K562 (cell line): Measurements from ENCODE around the gene FAM43B. TPM values are rescaled to one million over a fixed set of nuclear protein-coding genes. Genes with fewer than 3 reads are reported as not detected.
"Not testable (repeated sequence)": the region's sequence is repeated elsewhere in the genome, so short reads cannot be mapped to it uniquely, and the experiment has no call there.

Source experiments
- ATAC-seq: fragments of 200-7000 bp; cut with Tn5 transposase; 3 replicates; pipeline ENCODE4 v1.9.1; 2020; ENCODE audit warnings: moderate library complexity
- BruUV-seq: library from RNA; stranded (reverse); fragments of 400-500 nt; replicated peaks from 2 replicates; lab custom pipeline; 2021; lab: Mats Ljungman, UMichigan
- CTCF ChIA-PET: fragments of 300-600 bp; formaldehyde crosslinking; extraction: SDS; loops from one replicate; lab custom pipeline; 2021; ENCODE audit warnings: low intra/inter-chr PET ratio; lab: Yijun Ruan, JAX
- POLR2A ChIA-PET: fragments of 300-600, 350-650 bp; sonication (Branson Sonifier 250); formaldehyde crosslinking; extraction: SDS; loops from one replicate; lab custom pipeline; 2021; ENCODE audit warnings: antibody characterized with exemption, inconsistent platforms; lab: Yijun Ruan, JAX
- DNase-seq, 4 experiments: peaks; one replicate each; pipeline versions ENCODE4 v3.0.0 to v3.0.0-alpha.2; 2011 to 2018; ENCODE audit warnings: low spot score in 3 of 4, mixed read lengths in 3 of 4; ENCODE audit errors: extremely low read depth in 1 of 4
- FAIRE-seq: peaks from 2 replicates; lab custom pipeline; 2011; peaks lifted over from hg19 to GRCh38; lab: Jason Lieb, UNC
- H2AFZ ChIP-seq: 2 replicates; pipeline ENCODE4 v1.6.0; 2011; ENCODE audit warnings: low read depth, low read length, control low read depth, inconsistent platforms
- H3K27ac ChIP-seq: fragments of 200-600 bp; 3 replicates; pipeline ENCODE4 v1.8.0; 2011; ENCODE audit warnings: low read depth, mild to moderate bottlenecking, control low read depth, inconsistent platforms, low read length, moderate library complexity, mixed read lengths; ENCODE audit errors: extremely low read depth
- H3K27me3 ChIP-seq, 2 experiments: fragments of 300-600 bp in 1 of 2; 2 replicates in 1 of 2; 3 replicates in 1 of 2; pipeline versions ENCODE4 v1.6.0 to v1.8.0; 2011; ENCODE audit warnings: inconsistent platforms in 2 of 2, low read length in 2 of 2, mild to moderate bottlenecking in 1 of 2, mixed read lengths in 1 of 2, moderate library complexity in 1 of 2; ENCODE audit not compliant: control insufficient read depth in 2 of 2, insufficient read depth in 2 of 2
- H3K36me3 ChIP-seq: fragments of 300-600 bp; 3 replicates; pipeline ENCODE4 v1.8.0; 2011; ENCODE audit warnings: mild to moderate bottlenecking, low read length, inconsistent platforms; ENCODE audit not compliant: control insufficient read depth, insufficient read depth
- H3K4me1 ChIP-seq, 2 experiments: fragments of 200-600 bp in 1 of 2; replicated peaks in 1 of 2; 2 replicates in 1 of 2; 3 replicates in 1 of 2; pipeline versions ENCODE4 v1.5.1 to v1.8.0; 2011; ENCODE audit warnings: inconsistent platforms in 2 of 2, low read length in 2 of 2, mild to moderate bottlenecking in 1 of 2, mixed read lengths in 1 of 2, moderate library complexity in 1 of 2; ENCODE audit not compliant: control insufficient read depth in 2 of 2, insufficient read depth in 2 of 2
- H3K4me2 ChIP-seq: 2 replicates; pipeline ENCODE4 v1.6.1; 2011; ENCODE audit warnings: low read length, control low read depth, inconsistent platforms, mixed read lengths; ENCODE audit not compliant: insufficient read depth
- H3K4me3 ChIP-seq: fragments of 200-600 bp; sonication (generic), shearing (Covaris generic); 2 replicates; pipeline ENCODE4 v1.5.1; 2016; ENCODE audit warnings: control low read depth, inconsistent platforms
- H3K79me2 ChIP-seq: fragments of 200-600 bp; 3 replicates; pipeline ENCODE4 v1.8.0; 2011; ENCODE audit warnings: low read length, inconsistent platforms; ENCODE audit not compliant: control insufficient read depth, insufficient read depth
- H3K9ac ChIP-seq, 2 experiments: 2 replicates each; pipeline versions ENCODE4 v1.6.0 to v1.6.1; 2011; ENCODE audit warnings: low read depth in 2 of 2, low read length in 2 of 2, control low read depth in 1 of 2, inconsistent platforms in 1 of 2, mild to moderate bottlenecking in 1 of 2, mixed read lengths in 1 of 2; ENCODE audit not compliant: insufficient read depth in 1 of 2
- H3K9me1 ChIP-seq: one replicate; pipeline ENCODE4 v1.6.0; 2011; ENCODE audit warnings: inconsistent platforms, mild to moderate bottlenecking, low read length, moderate library complexity; ENCODE audit not compliant: control insufficient read depth, insufficient read depth
- H3K9me3 ChIP-seq: replicated peaks from 2 replicates; pipeline ENCODE4 v1.5.1; 2011; ENCODE audit warnings: low read depth, low read length, inconsistent platforms; ENCODE audit not compliant: control insufficient read depth, insufficient read depth
- H4K20me1 ChIP-seq: replicated peaks from 2 replicates; pipeline ENCODE4 v1.6.1; 2011; ENCODE audit warnings: low read length, inconsistent platforms, mixed read lengths; ENCODE audit not compliant: control insufficient read depth, insufficient read depth
- BCL6 ChIP-seq: fragments of 250-450 bp; sonication (Bioruptor Pico); IDR thresholded peaks from 2 replicates; pipeline ENCODE4 v1.4.0; 2020
- C11orf30 ChIP-seq: fragments of 450-650 bp; IDR thresholded peaks from 2 replicates; pipeline ENCODE4 v1.6.1; 2016; ENCODE audit warnings: low read depth, mild to moderate bottlenecking
- ELF1 ChIP-seq: fragments of 200-800 bp; sonication (Bioruptor generic); IDR thresholded peaks from 2 replicates; pipeline ENCODE4 v1.6.1; 2016; ENCODE audit warnings: missing genetic modification characterization, missing compliant biosample characterization
- ELF2 ChIP-seq: fragments of 250-450 bp; sonication (Bioruptor Pico); IDR thresholded peaks from 2 replicates; pipeline ENCODE4 v1.5.0; 2021; ENCODE audit warnings: mild to moderate bottlenecking
- L3MBTL2 ChIP-seq: fragments of 450-650 bp; IDR thresholded peaks from 2 replicates; pipeline ENCODE4 v1.6.1; 2016; ENCODE audit warnings: mild to moderate bottlenecking, moderate library complexity
- LCOR ChIP-seq: sonication (generic); formaldehyde crosslinking; IDR thresholded peaks from 2 replicates; pipeline ENCODE4 v1.8.0; 2022; ENCODE audit warnings: mild to moderate bottlenecking, missing genetic modification reagents
- SMAD3 ChIP-seq: fragments of 450-650 bp; formaldehyde crosslinking; conservative IDR thresholded peaks from 2 replicates; pipeline ENCODE4 v1.4.0; 2020; ENCODE audit warnings: mild to moderate bottlenecking
- TCF3 ChIP-seq: sonication (generic); formaldehyde crosslinking; IDR thresholded peaks from 2 replicates; pipeline ENCODE4 v1.4.0; 2020; ENCODE audit warnings: mild to moderate bottlenecking, missing genetic modification reagents
- ZBTB17 ChIP-seq: fragments of 450-650 bp; formaldehyde crosslinking; IDR thresholded peaks from 2 replicates; pipeline ENCODE4 v1.4.0; 2020; ENCODE audit warnings: mild to moderate bottlenecking
- ZKSCAN3 ChIP-seq: fragments of 250-450 bp; sonication (Bioruptor Pico); IDR thresholded peaks from 2 replicates; pipeline ENCODE4 v1.4.0; 2020
- ZNF165 ChIP-seq: fragments of 250-450 bp; sonication (Bioruptor Pico); IDR thresholded peaks from 2 replicates; pipeline ENCODE4 v1.4.0; 2020; ENCODE audit warnings: borderline replicate concordance
- ZNF41 ChIP-seq: fragments of 250-450 bp; sonication (Bioruptor Pico); conservative IDR thresholded peaks from 2 replicates; pipeline ENCODE4 v1.4.0; 2020; ENCODE audit warnings: mild to moderate bottlenecking
- ZNF76 ChIP-seq: fragments of 250-450 bp; sonication (Bioruptor Pico); IDR thresholded peaks from 2 replicates; pipeline ENCODE4 v1.4.0; 2020; ENCODE audit warnings: mild to moderate bottlenecking, moderate library complexity, borderline replicate concordance
- ZNF766 ChIP-seq: fragments of 200-800 bp; sonication (Bioruptor generic); conservative IDR thresholded peaks from 2 replicates; pipeline ENCODE4 v1.6.1; 2016; ENCODE audit warnings: missing genetic modification characterization, missing compliant biosample characterization
- WGBS: fragments of 100-300 bp; shearing (Covaris generic); methylation state at CpG from one replicate; pipeline ENCODE4 v1.1.6; 2016; ENCODE audit warnings: low coverage, mixed read lengths; ENCODE audit not compliant: insufficient coverage; ENCODE audit errors: missing lambda C conversion rate; 5-methylcytosine and 5-hydroxymethylcytosine counted together
- in situ Hi-C: fragments of 300-500 bp; cut with MboI; formaldehyde crosslinking; loops from 4 replicates; pipeline ENCODE4 v1.15.0; 2018; ENCODE audit warnings: inconsistent platforms, mixed read lengths
- intact Hi-C: fragments of 100-400 bp; cut with micrococcal nuclease; formaldehyde crosslinking; loops from 2 replicates; pipeline ENCODE4 v1.14.2; 2022
- polyA plus RNA-seq, 8 experiments: library from polyadenylated mRNA; depleted of rRNA in 4 of 8; stranded (reverse) in 5 of 8; unstranded in 3 of 8; fragments of >200 nt; fragmentation: Nextera tagmentation in 2 of 8; fragmentation: Illumina TruSeq in 1 of 8; extraction: Ambion mirVana in 2 of 8; extraction: Trizol in 1 of 8; gene quantifications; 2 replicates each; pipeline versions ENCODE4 v1.2.1 to v1.2.3, GENCODE V29; 2011 to 2014; ENCODE audit warnings: inconsistent platforms in 1 of 8, missing spikeins in 1 of 8
- total RNA-seq, 7 experiments: library from RNA; depleted of rRNA in 6 of 7; stranded (reverse); fragments of >200 nt in 6 of 7; fragmentation: Illumina TruSeq in 2 of 7; extraction: Trizol in 2 of 7; gene quantifications; 2 replicates each; pipeline versions ENCODE4 v1.2.1 to v1.2.3, GENCODE V29; 2011 to 2021; ENCODE audit warnings: low replicate concordance in 1 of 7
- TF ChIP-seq, protein P1 (sequence below), 2 experiments: fragments of 200-800 bp in 1 of 2; sonication (Bioruptor generic) in 1 of 2; sonication (generic) in 1 of 2; formaldehyde crosslinking in 1 of 2; IDR thresholded peaks in 1 of 2; conservative IDR thresholded peaks in 1 of 2; 2 replicates each; pipeline versions ENCODE4 v1.5.0 to v1.6.1; 2016 to 2020; ENCODE audit warnings: missing compliant biosample characterization in 1 of 2, missing genetic modification characterization in 1 of 2, missing genetic modification reagents in 1 of 2
- TF ChIP-seq, protein P2 (sequence below): fragments of 250-450 bp; sonication (Bioruptor Pico); IDR thresholded peaks from 2 replicates; pipeline ENCODE4 v1.5.0; 2022; ENCODE audit warnings: mild to moderate bottlenecking
- TF ChIP-seq, protein P3 (sequence below): sonication (generic); formaldehyde crosslinking; IDR thresholded peaks from 2 replicates; pipeline ENCODE4 v1.8.0; 2022; ENCODE audit warnings: missing genetic modification reagents, mild to moderate bottlenecking, moderate library complexity, borderline replicate concordance

The FAM43B gene
- total and polyA plus RNA-seq, 9 of the 15 experiments (the other 6 are each of a cell fraction or from before 2014, with no cell fraction given) = not detected

DNA sequence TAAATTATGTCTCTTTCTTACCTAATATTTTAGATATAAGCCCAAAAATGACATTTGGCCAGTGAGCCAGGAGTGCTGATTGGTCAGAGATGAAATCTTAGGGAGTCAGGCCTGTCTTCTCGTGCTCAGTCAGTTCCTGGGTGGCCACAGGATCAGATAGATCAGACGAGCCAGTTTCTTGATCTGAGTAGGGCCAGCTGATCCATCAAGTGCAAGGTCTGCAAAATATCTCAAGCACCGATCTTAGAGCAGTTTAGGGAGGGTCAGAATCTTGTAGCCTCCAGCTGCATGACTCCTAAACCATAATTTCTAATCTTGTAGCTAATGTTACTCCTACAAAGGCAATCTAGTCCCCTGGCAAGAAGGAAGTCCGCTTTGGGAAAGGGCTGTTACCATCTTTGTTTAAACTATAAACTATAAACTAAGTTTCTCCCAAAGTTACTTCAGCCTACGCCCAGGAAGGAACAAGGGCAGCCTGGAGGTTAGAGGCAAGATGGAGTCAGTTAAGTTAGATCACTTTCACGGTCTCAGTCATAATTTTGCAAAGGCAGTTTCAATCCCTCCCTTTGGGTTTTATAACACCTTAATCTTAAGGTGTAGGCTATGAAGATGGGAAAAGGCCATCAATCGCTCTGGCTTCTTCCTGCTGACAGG lies 32.6 kb upstream of the FAM43B start:
- H3K4me1 ChIP-seq, BruUV-seq, H3K4me2 ChIP-seq, FAIRE-seq, H3K27ac ChIP-seq, H3K9me3 ChIP-seq, H4K20me1 ChIP-seq, in situ Hi-C loops, H3K9me1 ChIP-seq, H3K36me3 ChIP-seq, H3K79me2 ChIP-seq, H3K4me3 ChIP-seq, H3K9ac ChIP-seq: not testable (repeated sequence)
- CTCF ChIA-PET = interaction anchor here (0.6 to 1.6 kb wide), 3 partner anchors 144 to 599 kb away, joined by 3 read pairs; no protein-coding TSS in a partner anchor
- POLR2A ChIA-PET = interaction anchor here (0.7 to 1.3 kb wide), 3 partner anchors 94 to 655 kb away, joined by 3 read pairs; no protein-coding TSS in a partner anchor
- Histone ChIP-seq H2AFZ (peak overlapping the region; percentile 25; the same call in 1 of the 2 replicates), H3K27me3 (peaks cover 12 to 15% of the 10 kb centered on the region in 2 experiments)
- 3% methylated on average over 7 of the region's 7 CpGs for WGBS
- ATAC-seq (peak; percentile 52; the same call in 2 of the 3 replicates), DNase-seq (peak in 1 of 4 experiments; percentile 41)
- intact Hi-C loops = loop anchor here (10.0 kb wide), 1 partner anchor 465 kb away; no protein-coding TSS in a partner anchor
- TF ChIP-seq, protein P1, sequence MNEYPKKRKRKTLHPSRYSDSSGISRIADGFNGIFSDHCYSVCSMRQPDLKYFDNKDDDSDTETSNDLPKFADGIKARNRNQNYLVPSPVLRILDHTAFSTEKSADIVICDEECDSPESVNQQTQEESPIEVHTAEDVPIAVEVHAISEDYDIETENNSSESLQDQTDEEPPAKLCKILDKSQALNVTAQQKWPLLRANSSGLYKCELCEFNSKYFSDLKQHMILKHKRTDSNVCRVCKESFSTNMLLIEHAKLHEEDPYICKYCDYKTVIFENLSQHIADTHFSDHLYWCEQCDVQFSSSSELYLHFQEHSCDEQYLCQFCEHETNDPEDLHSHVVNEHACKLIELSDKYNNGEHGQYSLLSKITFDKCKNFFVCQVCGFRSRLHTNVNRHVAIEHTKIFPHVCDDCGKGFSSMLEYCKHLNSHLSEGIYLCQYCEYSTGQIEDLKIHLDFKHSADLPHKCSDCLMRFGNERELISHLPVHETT (CRISPR knock-in tag; conservative IDR thresholded peaks at IDR 0.05 in 1 of 2, IDR thresholded peaks at IDR 0.05 in 1 of 2) = peak in 1 of 2 experiments; percentile 71; a peak in 1 of 4 replicates
- TF ChIP-seq, protein P2, sequence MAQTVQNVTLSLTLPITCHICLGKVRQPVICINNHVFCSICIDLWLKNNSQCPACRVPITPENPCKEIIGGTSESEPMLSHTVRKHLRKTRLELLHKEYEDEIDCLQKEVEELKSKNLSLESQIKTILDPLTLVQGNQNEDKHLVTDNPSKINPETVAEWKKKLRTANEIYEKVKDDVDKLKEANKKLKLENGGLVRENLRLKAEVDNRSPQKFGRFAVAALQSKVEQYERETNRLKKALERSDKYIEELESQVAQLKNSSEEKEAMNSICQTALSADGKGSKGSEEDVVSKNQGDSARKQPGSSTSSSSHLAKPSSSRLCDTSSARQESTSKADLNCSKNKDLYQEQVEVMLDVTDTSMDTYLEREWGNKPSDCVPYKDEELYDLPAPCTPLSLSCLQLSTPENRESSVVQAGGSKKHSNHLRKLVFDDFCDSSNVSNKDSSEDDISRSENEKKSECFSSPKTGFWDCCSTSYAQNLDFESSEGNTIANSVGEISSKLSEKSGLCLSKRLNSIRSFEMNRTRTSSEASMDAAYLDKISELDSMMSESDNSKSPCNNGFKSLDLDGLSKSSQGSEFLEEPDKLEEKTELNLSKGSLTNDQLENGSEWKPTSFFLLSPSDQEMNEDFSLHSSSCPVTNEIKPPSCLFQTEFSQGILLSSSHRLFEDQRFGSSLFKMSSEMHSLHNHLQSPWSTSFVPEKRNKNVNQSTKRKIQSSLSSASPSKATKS (CRISPR knock-in tag) = peak; percentile 79; the same call in 1 of the 2 replicates
- TF ChIP-seq BCL6 (CRISPR knock-in tag) = peak; percentile 66; the same call in 1 of the 2 replicates
- TF ChIP-seq ZBTB17 (CRISPR knock-in tag) = peak; percentile 85; the same call in 1 of the 2 replicates
- peak; percentile 32; the same call in 1 of the 2 replicates for TF ChIP-seq C11orf30
- TF ChIP-seq ZNF165 = peak; percentile 94
- TF ChIP-seq, protein P3, sequence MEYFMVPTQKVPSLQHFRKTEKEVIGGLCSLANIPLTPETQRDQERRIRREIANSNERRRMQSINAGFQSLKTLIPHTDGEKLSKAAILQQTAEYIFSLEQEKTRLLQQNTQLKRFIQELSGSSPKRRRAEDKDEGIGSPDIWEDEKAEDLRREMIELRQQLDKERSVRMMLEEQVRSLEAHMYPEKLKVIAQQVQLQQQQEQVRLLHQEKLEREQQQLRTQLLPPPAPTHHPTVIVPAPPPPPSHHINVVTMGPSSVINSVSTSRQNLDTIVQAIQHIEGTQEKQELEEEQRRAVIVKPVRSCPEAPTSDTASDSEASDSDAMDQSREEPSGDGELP (CRISPR knock-in tag) = peak; percentile 77; the same call in 1 of the 2 replicates
- peak; percentile 81; the same call in 1 of the 2 replicates for TF ChIP-seq ZNF76 (CRISPR knock-in tag)
- TF ChIP-seq ZKSCAN3 (CRISPR knock-in tag) = peak; percentile 37; the same call in 1 of the 2 replicates
- peak; percentile 81 for TF ChIP-seq ZNF41 (CRISPR knock-in tag)
- TF ChIP-seq ELF2 (CRISPR knock-in tag) = 0 out of 2 replicates have a peak, but pooled peaks have one; percentile 21
- peak; percentile 87 for TF ChIP-seq ZNF766 (CRISPR knock-in tag)
- TF ChIP-seq TCF3 = peak; percentile 35; the same call in 1 of the 2 replicates
- peak; percentile 16; the same call in 1 of the 2 replicates for TF ChIP-seq ELF1
- peak; percentile 34; the same call in 1 of the 2 replicates for TF ChIP-seq LCOR (CRISPR knock-in tag)
- TF ChIP-seq L3MBTL2 = 0 out of 2 replicates have a peak, but pooled peaks have one; percentile 47
- 0 out of 2 replicates have a peak, but pooled peaks have one; percentile 69 for TF ChIP-seq SMAD3
